Measurements from ENCODE around the gene TIMP1. TPM values are rescaled to one million over a fixed set of nuclear protein-coding genes. Genes with fewer than 3 reads are reported as not detected.

The TIMP1 gene
- total and polyA plus RNA-seq, 2 experiments from 2014 or later, result 4,277 to 13,908 TPM

DNA sequence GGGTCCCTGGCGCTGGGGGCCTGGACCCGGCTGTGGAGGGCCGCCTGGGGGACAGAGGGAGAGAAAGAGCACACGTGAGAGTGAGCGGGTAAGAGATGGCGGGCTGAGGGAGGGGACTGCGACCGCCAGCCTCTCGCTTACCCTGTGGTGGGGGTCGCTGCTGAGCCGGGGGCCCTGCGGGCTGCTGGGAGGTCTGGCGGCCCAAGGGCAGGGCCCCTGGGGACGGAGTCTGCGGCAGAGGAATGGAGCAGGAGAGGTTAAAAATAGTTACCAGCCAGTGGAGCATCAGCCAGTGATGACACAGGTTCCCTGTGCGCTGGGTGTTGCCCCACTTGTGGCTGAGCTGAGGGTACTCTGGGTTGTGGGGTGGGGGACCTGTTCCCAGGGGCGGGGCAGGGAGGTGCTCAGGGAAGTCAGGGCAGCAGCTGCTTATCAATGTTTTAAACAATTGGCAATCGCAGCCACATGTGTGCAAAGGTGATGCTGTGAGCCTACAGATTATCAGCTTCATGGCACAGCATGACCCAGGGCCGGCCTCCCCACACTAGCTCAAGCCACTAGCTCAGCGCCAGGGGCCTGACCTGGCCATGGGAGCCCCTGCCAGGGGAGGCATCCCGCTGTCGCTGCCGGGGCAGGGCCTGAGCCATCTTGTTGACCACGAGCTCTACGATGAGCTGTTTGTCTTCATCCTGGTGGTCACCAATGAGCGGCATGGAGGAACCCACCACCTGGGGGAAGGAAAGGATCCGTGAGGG is 7.5 kb upstream of the TIMP1 start:
- Histone ChIP-seq H3K79me2 (ENCODE audit: insufficient read depth) (no peaks in the 10 kb centered on the region), H3K36me3 (ENCODE audit: low read depth) (no peaks in the 10 kb centered on the region), H3K4me1 (ENCODE audit: insufficient read depth) (peaks cover 7% of the 10 kb centered on the region; the same call in 1 of the 2 replicates), H3K9me3 (ENCODE audit: low read depth) (no peaks in the 10 kb centered on the region), H2AFZ (no peak overlapping the region), H3K27ac (no peak overlapping the region), H3K9me2 (ENCODE audit: insufficient read depth) (no peaks in the 10 kb centered on the region), H3F3A (ENCODE audit: insufficient read depth) (peaks cover 4% of the 10 kb centered on the region; the same call in 1 of the 2 replicates), H3K4me3 (no peak overlapping the region), H3K9ac (no peak overlapping the region), H3K27me3 (replicated peaks; ENCODE audit: insufficient read depth) (no peaks in the 10 kb centered on the region), H3K4me2 (ENCODE audit: unreplicated experiment) (no peak overlapping the region), H4K20me1 (ENCODE audit: insufficient read depth) (no peaks in the 10 kb centered on the region)
- in situ Hi-C loops (cut with MboI), result no loop called here
- TF ChIP-seq EZH2phosphoT487 (IDR thresholded peaks at IDR 0.05; ENCODE audit: insufficient read depth, low read depth) (no peak), EZH2 (IDR thresholded peaks at IDR 0.05; ENCODE audit: insufficient read depth, poor library complexity, severe bottlenecking) (no peak)
- WGBS, 2 experiments (ENCODE audit: low coverage in 1 of 2, low lambda C conversion rate in 2 of 2, missing lambda C conversion rate in 2 of 2), result 83 to 97% methylated on average over 9 to 21 of the region's 27 CpGs
- DNase-seq, result no peak

GRCh38 chrX:47576021-47576898 is 6.0 kb upstream of the TIMP1 start:
- Histone ChIP-seq H3K4me3 (no peak overlapping the region), H3K79me2 (ENCODE audit: insufficient read depth) (no peaks in the 10 kb centered on the region), H4K20me1 (ENCODE audit: insufficient read depth) (no peaks in the 10 kb centered on the region), H3F3A (ENCODE audit: insufficient read depth) (peaks cover 4% of the 10 kb centered on the region; the same call in 1 of the 2 replicates), H3K9me2 (ENCODE audit: insufficient read depth) (no peaks in the 10 kb centered on the region), H2AFZ (no peak overlapping the region), H3K36me3 (ENCODE audit: low read depth) (no peaks in the 10 kb centered on the region), H3K4me2 (ENCODE audit: unreplicated experiment) (no peak overlapping the region), H3K9ac (no peak overlapping the region), H3K27me3 (replicated peaks; ENCODE audit: insufficient read depth) (no peaks in the 10 kb centered on the region), H3K27ac (no peak overlapping the region), H3K4me1 (ENCODE audit: insufficient read depth) (peaks cover 7% of the 10 kb centered on the region; the same call in 1 of the 2 replicates), H3K9me3 (ENCODE audit: low read depth) (no peaks in the 10 kb centered on the region)
- whole genome bisulfite sequencing, 2 experiments (ENCODE audit: low coverage in 1 of 2, low lambda C conversion rate in 2 of 2, missing lambda C conversion rate in 2 of 2), result 93 to 94% methylated on average over 11 to 17 of the region's 20 CpGs
- TF ChIP-seq EZH2 (IDR thresholded peaks at IDR 0.05; ENCODE audit: insufficient read depth, poor library complexity, severe bottlenecking), result no peak
- TF ChIP-seq EZH2phosphoT487 (IDR thresholded peaks at IDR 0.05; ENCODE audit: insufficient read depth, low read depth), result no peak
- no peak for DNase-seq
- in situ Hi-C loops (cut with MboI), result no loop called here

DNA sequence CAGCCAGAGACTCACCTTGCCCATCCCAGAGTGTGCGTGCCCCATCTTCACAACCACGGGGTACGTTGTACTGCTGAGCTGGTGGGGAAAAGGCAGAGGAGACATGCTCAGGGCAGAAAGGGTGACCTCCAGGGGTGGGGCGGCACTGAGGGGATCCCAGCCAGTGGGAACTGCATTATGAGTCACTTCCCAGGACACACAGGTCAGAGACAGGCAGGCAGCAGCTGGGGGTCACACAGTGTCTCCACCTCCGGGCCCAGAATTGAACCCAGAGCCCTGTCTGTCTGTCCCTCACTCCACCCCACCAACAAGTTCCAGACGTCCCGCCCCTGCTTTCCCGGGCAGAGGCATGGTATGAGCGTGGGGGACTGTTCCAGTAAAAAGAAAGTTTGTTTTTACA is 4.8 kb upstream of the TIMP1 start:
- Histone ChIP-seq H3K36me3 (ENCODE audit: low read depth) (no peaks in the 10 kb centered on the region), H3K9me2 (ENCODE audit: insufficient read depth) (no peaks in the 10 kb centered on the region), H3F3A (ENCODE audit: insufficient read depth) (peaks cover 4% of the 10 kb centered on the region; the same call in 1 of the 2 replicates), H3K27ac (no peak overlapping the region), H3K4me1 (ENCODE audit: insufficient read depth) (peaks cover 12% of the 10 kb centered on the region; the same call in 1 of the 2 replicates), H3K4me2 (ENCODE audit: unreplicated experiment) (no peak overlapping the region), H3K4me3 (no peak overlapping the region), H3K9ac (no peak overlapping the region), H3K79me2 (ENCODE audit: insufficient read depth) (peaks cover 2% of the 10 kb centered on the region), H3K9me3 (ENCODE audit: low read depth) (no peaks in the 10 kb centered on the region), H3K27me3 (replicated peaks; ENCODE audit: insufficient read depth) (no peaks in the 10 kb centered on the region), H2AFZ (no peak overlapping the region), H4K20me1 (ENCODE audit: insufficient read depth) (no peaks in the 10 kb centered on the region)
- no peak for DNase-seq
- 5 to 11% methylated on average over 9 of the region's 9 CpGs for WGBS, 2 experiments (ENCODE audit: low coverage in 1 of 2, low lambda C conversion rate in 2 of 2, missing lambda C conversion rate in 2 of 2)
- in situ Hi-C loops (cut with MboI), result no loop called here
- TF ChIP-seq EZH2phosphoT487 (IDR thresholded peaks at IDR 0.05; ENCODE audit: insufficient read depth, low read depth) (no peak), EZH2 (IDR thresholded peaks at IDR 0.05; ENCODE audit: insufficient read depth, poor library complexity, severe bottlenecking) (no peak)

- Histone ChIP-seq H3K9me2 (ENCODE audit: insufficient read depth) (no peaks in the 10 kb centered on the region), H2AFZ (no peak overlapping the region), H3K4me1 (ENCODE audit: insufficient read depth) (peaks cover 11% of the 10 kb centered on the region; the same call in 1 of the 2 replicates), H4K20me1 (ENCODE audit: insufficient read depth) (no peaks in the 10 kb centered on the region), H3K27ac (no peak overlapping the region), H3K9ac (no peak overlapping the region), H3K36me3 (ENCODE audit: low read depth) (no peaks in the 10 kb centered on the region), H3K4me2 (ENCODE audit: unreplicated experiment) (no peak overlapping the region), H3K4me3 (no peak overlapping the region), H3K9me3 (ENCODE audit: low read depth) (no peaks in the 10 kb centered on the region), H3F3A (ENCODE audit: insufficient read depth) (peaks cover 4% of the 10 kb centered on the region; the same call in 1 of the 2 replicates), H3K27me3 (replicated peaks; ENCODE audit: insufficient read depth) (no peaks in the 10 kb centered on the region), H3K79me2 (ENCODE audit: insufficient read depth) (peaks cover 7% of the 10 kb centered on the region)
- WGBS, 2 experiments (ENCODE audit: low coverage in 1 of 2, low lambda C conversion rate in 2 of 2, missing lambda C conversion rate in 2 of 2), result 0 to 19% methylated on average over 2 of the region's 3 CpGs
- TF ChIP-seq EZH2 (IDR thresholded peaks at IDR 0.05; ENCODE audit: insufficient read depth, poor library complexity, severe bottlenecking), result no peak
- TF ChIP-seq EZH2phosphoT487 (IDR thresholded peaks at IDR 0.05; ENCODE audit: insufficient read depth, low read depth), result no peak
- in situ Hi-C loops (cut with MboI), result no loop called here
- DNase-seq, result no peak
Measured at GRCh38 chrX:47577901-47578300, 4.3 kb upstream of the TIMP1 start.

Measured in GM23248 (cell line).